ENCODE results near the gene CREM.

GRCh38 chr10:35079265-35079664, 47.4 kb upstream of the CREM start:
- TF ChIP-seq POLR2A (IDR thresholded peaks at IDR 0.05) (no peak), CTCF (IDR thresholded peaks at IDR 0.05) (no peak)

Measured in testis (tissue), 2 donors.